Activated CD8-positive, alpha-beta T cell treated with anti-CD3 and anti-CD28 coated beads, Interleukin-2, amount 10 ng/mL, durations not matched to agents 7 days and 5 days (primary cell): Measurements from ENCODE around the gene SPTSSA. TPM values are rescaled to one million over a fixed set of nuclear protein-coding genes. Genes with fewer than 3 reads are reported as not detected.

Source experiments
- ATAC-seq: fragments of 150-1000 bp; cut with Tn5 transposase; one replicate; pipeline ENCODE4 v1.10.0; 2021; ENCODE audit warnings: moderate library complexity
- CTCF ChIA-PET: fragments of 350-600 bp; sonication (Branson Sonifier 250); formaldehyde crosslinking; loops from one replicate; lab custom pipeline; 2021; ENCODE audit warnings: antibody characterized with exemption; lab: Charles Lee
- POLR2A ChIA-PET: fragments of 350-600 bp; sonication (Branson Sonifier 250); formaldehyde crosslinking; loops from one replicate; lab custom pipeline; 2021; ENCODE audit warnings: antibody characterized with exemption; lab: Charles Lee
- DNase-seq: peaks from one replicate; pipeline ENCODE4 v3.0.0-alpha.2; 2020
- H3K27ac Mint-ChIP-seq: one replicate; pipeline ENCODE4 v1.8.0; 2021; ENCODE audit warnings: mild to moderate bottlenecking, mixed read lengths
- H3K27me3 Mint-ChIP-seq: one replicate; pipeline ENCODE4 v1.8.0; 2021; ENCODE audit warnings: low read depth, mixed read lengths
- H3K36me3 Mint-ChIP-seq: one replicate; pipeline ENCODE4 v1.8.0; 2021; ENCODE audit warnings: low read depth, mixed read lengths
- H3K4me1 Mint-ChIP-seq: one replicate; pipeline ENCODE4 v1.8.0; 2021; ENCODE audit warnings: low read depth, mixed read lengths
- H3K4me3 Mint-ChIP-seq: one replicate; pipeline ENCODE4 v1.8.0; 2021; ENCODE audit warnings: mild to moderate bottlenecking, mixed read lengths
- H3K9me3 Mint-ChIP-seq: one replicate; pipeline ENCODE4 v1.8.0; 2022; ENCODE audit warnings: mixed read lengths; ENCODE audit not compliant: insufficient read depth
- total RNA-seq, 2 experiments: library from RNA; stranded (reverse); gene quantifications; one replicate each; pipeline ENCODE4 v1.2.3, GENCODE V29; 2021

Gene SPTSSA
- total RNA-seq, 2 experiments from 2014 or later = 13.1 to 14.8 TPM

- Mint-ChIP-seq H3K27me3 (peaks cover 5% of the 10 kb centered on the region), H3K4me1 (peaks cover 3% of the 10 kb centered on the region), H3K9me3 (no peaks in the 10 kb centered on the region), H3K36me3 (no peaks in the 10 kb centered on the region), H3K27ac (no peak overlapping the region), H3K4me3 (no peak overlapping the region)
- ATAC-seq (no peak), DNase-seq (no peak)
- CTCF ChIA-PET = no interaction called here
- POLR2A ChIA-PET = no interaction called here
Observed at GRCh38 chr14:34466691-34467090, 4.7 kb upstream of the SPTSSA start.

GRCh38 chr14:34465069-34465859, 3.2 kb upstream of the SPTSSA start:
- H3K27me3 Mint-ChIP-seq = peaks cover 5% of the 10 kb centered on the region
- no peak overlapping the region for H3K4me3 Mint-ChIP-seq
- peaks cover 16% of the 10 kb centered on the region for H3K4me1 Mint-ChIP-seq
- H3K36me3 Mint-ChIP-seq = no peaks in the 10 kb centered on the region
- no peak overlapping the region for H3K27ac Mint-ChIP-seq
- no peaks in the 10 kb centered on the region for H3K9me3 Mint-ChIP-seq
- DNase-seq (no peak), ATAC-seq (no peak)
- CTCF ChIA-PET = interaction anchor here (0.9 to 1.2 kb wide), 2 partner anchors 8 to 134 kb away, joined by 3 to 5 read pairs; no protein-coding TSS in a partner anchor
- POLR2A ChIA-PET = interaction anchor here (1.0 kb wide), 1 partner anchor 55 kb away, joined by 3 read pairs; no protein-coding TSS in a partner anchor

- no peaks in the 10 kb centered on the region for H3K9me3 Mint-ChIP-seq
- no peak overlapping the region for H3K27ac Mint-ChIP-seq
- ChIA-PET POLR2A (no interaction called here), CTCF (no interaction called here)
- no peak overlapping the region for H3K4me3 Mint-ChIP-seq
- DNase-seq = no peak
- H3K4me1 Mint-ChIP-seq = peaks cover 20% of the 10 kb centered on the region
- H3K36me3 Mint-ChIP-seq = peaks cover 2% of the 10 kb centered on the region
- H3K27me3 Mint-ChIP-seq = peaks cover 3% of the 10 kb centered on the region
- ATAC-seq = no peak
Observed at GRCh38 chr14:34463598-34463961, 1.5 kb upstream of the SPTSSA start.

GRCh38 chr14:34461334-34462131, 507 bp downstream of the SPTSSA start:
- Mint-ChIP-seq H3K4me3 (peak overlapping the region; percentile 82), H3K27ac (peak overlapping the region; percentile 95), H3K27me3 (no peaks in the 10 kb centered on the region), H3K36me3 (peaks cover 5% of the 10 kb centered on the region), H3K4me1 (peaks cover 22% of the 10 kb centered on the region), H3K9me3 (no peaks in the 10 kb centered on the region)
- ATAC-seq (peak; percentile 22), DNase-seq (peak; percentile 46)
- POLR2A ChIA-PET = no interaction called here
- CTCF ChIA-PET = interaction anchor here (1.0 kb wide), 1 partner anchor 139 kb away, joined by 3 read pairs; no protein-coding TSS in a partner anchor

DNA sequence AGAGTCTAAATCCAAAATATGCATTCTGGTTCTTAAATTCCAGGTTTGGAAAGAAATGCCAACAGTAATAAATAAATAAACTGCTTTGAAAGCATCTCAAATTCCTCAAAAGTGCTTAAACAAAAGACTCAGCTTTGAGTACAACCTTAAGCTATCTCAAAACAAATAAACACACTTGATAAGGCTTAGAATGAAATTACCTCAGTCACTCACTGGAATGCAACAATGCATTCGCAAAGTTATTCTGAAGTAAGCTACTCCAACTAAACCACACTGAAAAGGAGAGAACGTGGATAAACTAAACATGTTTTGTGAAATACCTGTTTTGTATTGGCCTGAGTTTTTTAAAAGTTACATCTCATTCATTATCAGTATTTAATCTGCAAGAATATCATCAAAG, 1.2 kb downstream of the SPTSSA start:
- H3K9me3 Mint-ChIP-seq = no peaks in the 10 kb centered on the region
- no peak for ATAC-seq
- ChIA-PET CTCF (interaction anchor here (1.0 kb wide), 1 partner anchor 138 kb away, joined by 3 read pairs; no protein-coding TSS in a partner anchor), POLR2A (no interaction called here)
- peaks cover 22% of the 10 kb centered on the region for H3K4me1 Mint-ChIP-seq
- H3K36me3 Mint-ChIP-seq = peaks cover 5% of the 10 kb centered on the region
- no peak for DNase-seq
- peak overlapping the region; percentile 82 for H3K4me3 Mint-ChIP-seq
- no peaks in the 10 kb centered on the region for H3K27me3 Mint-ChIP-seq
- H3K27ac Mint-ChIP-seq = peak overlapping the region; percentile 87

DNA sequence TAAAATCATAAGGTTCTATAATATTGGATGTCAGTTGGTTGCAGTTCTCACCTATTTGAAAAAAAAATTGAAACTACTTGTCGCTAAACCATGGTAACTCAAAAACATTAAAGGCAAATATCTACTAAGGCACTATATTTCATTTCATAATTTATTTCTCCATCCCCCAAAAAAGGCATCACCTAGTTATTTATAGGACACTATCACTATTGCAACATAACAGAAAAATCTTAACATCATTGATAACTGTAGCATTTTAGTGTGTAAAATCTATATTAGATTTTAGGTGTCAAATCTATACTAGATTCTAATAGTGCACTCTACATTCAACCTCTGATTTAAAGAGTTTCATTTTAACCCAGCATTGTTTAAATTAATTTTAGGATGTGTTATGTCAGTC, 1.7 kb downstream of the SPTSSA start:
- Mint-ChIP-seq H3K4me3 (peak overlapping the region; percentile 82), H3K4me1 (peaks cover 22% of the 10 kb centered on the region), H3K27me3 (no peaks in the 10 kb centered on the region), H3K9me3 (no peaks in the 10 kb centered on the region), H3K27ac (no peak overlapping the region), H3K36me3 (peaks cover 5% of the 10 kb centered on the region)
- ATAC-seq (no peak), DNase-seq (no peak)
- POLR2A ChIA-PET = no interaction called here
- CTCF ChIA-PET = interaction anchor here (1.0 kb wide), 1 partner anchor 138 kb away, joined by 3 read pairs; no protein-coding TSS in a partner anchor

DNA sequence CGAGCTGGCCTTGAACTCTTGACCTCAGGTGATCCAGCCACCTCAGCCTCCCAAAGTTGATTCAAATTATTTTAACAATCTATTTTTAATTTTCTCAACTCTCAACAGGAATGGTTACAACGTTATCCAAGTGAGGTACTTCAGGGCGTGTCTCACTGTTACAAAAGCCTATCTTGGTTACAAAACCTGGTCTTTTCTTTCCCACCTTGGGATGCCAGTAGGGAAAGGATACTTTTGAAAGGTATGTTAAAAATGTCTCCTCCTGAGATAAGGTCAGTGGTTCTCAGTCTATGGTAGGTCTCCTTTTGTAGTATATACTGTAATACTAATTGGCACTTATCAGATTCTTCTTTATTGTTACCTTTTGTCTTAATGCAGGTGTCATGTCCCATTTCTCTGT, 4.9 kb downstream of the SPTSSA start:
- H3K4me1 Mint-ChIP-seq = peaks cover 19% of the 10 kb centered on the region
- H3K36me3 Mint-ChIP-seq = peaks cover 12% of the 10 kb centered on the region
- CTCF ChIA-PET = no interaction called here
- H3K9me3 Mint-ChIP-seq = no peaks in the 10 kb centered on the region
- H3K27ac Mint-ChIP-seq = no peak overlapping the region
- no peak overlapping the region for H3K4me3 Mint-ChIP-seq
- ATAC-seq (no peak), DNase-seq (no peak)
- H3K27me3 Mint-ChIP-seq = no peaks in the 10 kb centered on the region
- POLR2A ChIA-PET = no interaction called here

DNA sequence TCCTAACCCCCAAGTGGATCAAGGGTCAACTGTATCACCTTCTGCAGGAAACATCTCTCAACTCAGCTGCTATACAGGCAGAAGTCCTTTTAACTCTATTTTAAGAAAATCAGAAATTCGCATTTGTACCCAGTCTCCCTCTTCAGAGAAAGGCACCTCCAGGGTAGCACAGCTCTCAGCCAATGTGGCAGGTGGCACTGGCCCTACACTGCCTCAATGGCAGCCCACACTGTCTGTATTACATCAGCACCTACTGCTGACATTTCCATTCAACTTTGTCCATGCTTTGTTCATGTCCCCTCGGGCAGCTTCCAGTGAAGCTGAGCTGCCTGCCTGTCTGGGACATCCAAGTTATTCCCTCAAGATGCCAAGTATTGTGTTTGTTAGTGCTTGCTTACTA, 8.8 kb downstream of the SPTSSA start:
- Mint-ChIP-seq H3K9me3 (no peaks in the 10 kb centered on the region), H3K27me3 (no peaks in the 10 kb centered on the region), H3K36me3 (peaks cover 21% of the 10 kb centered on the region), H3K27ac (no peak overlapping the region), H3K4me1 (peaks cover 2% of the 10 kb centered on the region), H3K4me3 (no peak overlapping the region)
- DNase-seq = no peak
- no peak for ATAC-seq
- POLR2A ChIA-PET = no interaction called here
- CTCF ChIA-PET = no interaction called here

- no peak overlapping the region for H3K4me3 Mint-ChIP-seq
- peaks cover 22% of the 10 kb centered on the region for H3K36me3 Mint-ChIP-seq
- no peaks in the 10 kb centered on the region for H3K9me3 Mint-ChIP-seq
- DNase-seq = no peak
- CTCF ChIA-PET = no interaction called here
- H3K27ac Mint-ChIP-seq = no peak overlapping the region
- peaks cover under 1% of the 10 kb centered on the region for H3K4me1 Mint-ChIP-seq
- no peaks in the 10 kb centered on the region for H3K27me3 Mint-ChIP-seq
- no peak for ATAC-seq
- POLR2A ChIA-PET = no interaction called here
Observed at GRCh38 chr14:34452258-34452822, 9.7 kb downstream of the SPTSSA start.

DNA sequence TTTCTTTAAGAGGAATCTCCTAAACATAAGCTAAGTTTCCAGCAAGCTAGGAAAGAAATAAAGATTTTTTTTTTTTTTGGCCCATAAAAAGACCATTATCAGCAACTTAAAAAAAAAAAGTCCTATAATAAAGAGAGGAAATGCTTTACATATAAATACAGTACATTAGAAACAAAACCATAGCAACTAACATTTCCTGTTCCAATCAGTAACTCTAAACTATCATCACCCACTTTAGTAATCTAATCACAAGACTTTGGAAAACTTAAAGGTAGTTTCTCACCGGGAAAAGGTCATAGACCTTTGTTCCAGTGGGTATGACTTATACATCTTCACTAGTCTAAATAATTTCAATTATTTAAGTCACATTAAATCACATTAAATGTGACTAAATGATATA, 11.1 kb downstream of the SPTSSA start:
- POLR2A ChIA-PET = no interaction called here

DNA sequence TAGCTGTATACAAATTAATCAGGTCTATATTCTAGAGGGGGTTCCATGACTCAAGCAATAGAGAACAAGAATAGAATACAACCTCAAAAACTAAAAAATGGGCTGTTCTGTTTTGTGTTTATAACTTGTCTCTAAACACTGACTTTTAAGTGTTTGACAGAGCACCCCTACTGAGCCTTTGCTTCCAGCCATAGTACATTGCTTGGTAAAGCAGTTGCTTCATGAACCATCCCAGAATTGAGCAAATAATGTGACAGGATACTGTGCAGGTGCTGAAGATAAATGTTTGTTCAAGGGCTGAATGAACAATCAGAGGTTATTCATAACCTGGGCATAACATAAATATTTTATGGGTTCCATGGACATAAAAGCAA, 11.5 kb downstream of the SPTSSA start:
- no peaks in the 10 kb centered on the region for H3K9me3 Mint-ChIP-seq
- no peaks in the 10 kb centered on the region for H3K27me3 Mint-ChIP-seq
- H3K36me3 Mint-ChIP-seq = peaks cover 26% of the 10 kb centered on the region
- H3K27ac Mint-ChIP-seq = no peak overlapping the region
- DNase-seq = no peak
- ChIA-PET CTCF (no interaction called here), POLR2A (no interaction called here)
- ATAC-seq = no peak
- no peak overlapping the region for H3K4me3 Mint-ChIP-seq
- H3K4me1 Mint-ChIP-seq = no peaks in the 10 kb centered on the region

More for the DNA sequence above, 11.1 kb downstream of the SPTSSA start:
- CTCF ChIA-PET = no interaction called here
- no peak for DNase-seq
- Mint-ChIP-seq H3K27me3 (no peaks in the 10 kb centered on the region), H3K9me3 (no peaks in the 10 kb centered on the region), H3K4me1 (no peaks in the 10 kb centered on the region), H3K4me3 (no peak overlapping the region), H3K27ac (no peak overlapping the region), H3K36me3 (peaks cover 26% of the 10 kb centered on the region)
- no peak for ATAC-seq
